GM18507 (cell line): Measurements from ENCODE around the gene RTL10.

Experiments used
- DNase-seq: peaks from one replicate; pipeline ENCODE4 v3.0.0; 2011; ENCODE audit warnings: low read depth; ENCODE audit not compliant: insufficient read length; ENCODE audit errors: extremely low spot score
- FAIRE-seq: peaks from 2 replicates; lab custom pipeline; 2011; peaks lifted over from hg19 to GRCh38; lab: Jason Lieb, UNC

Gene RTL10, protein sequence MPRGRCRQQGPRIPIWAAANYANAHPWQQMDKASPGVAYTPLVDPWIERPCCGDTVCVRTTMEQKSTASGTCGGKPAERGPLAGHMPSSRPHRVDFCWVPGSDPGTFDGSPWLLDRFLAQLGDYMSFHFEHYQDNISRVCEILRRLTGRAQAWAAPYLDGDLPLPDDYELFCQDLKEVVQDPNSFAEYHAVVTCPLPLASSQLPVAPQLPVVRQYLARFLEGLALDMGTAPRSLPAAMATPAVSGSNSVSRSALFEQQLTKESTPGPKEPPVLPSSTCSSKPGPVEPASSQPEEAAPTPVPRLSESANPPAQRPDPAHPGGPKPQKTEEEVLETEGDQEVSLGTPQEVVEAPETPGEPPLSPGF

DNA sequence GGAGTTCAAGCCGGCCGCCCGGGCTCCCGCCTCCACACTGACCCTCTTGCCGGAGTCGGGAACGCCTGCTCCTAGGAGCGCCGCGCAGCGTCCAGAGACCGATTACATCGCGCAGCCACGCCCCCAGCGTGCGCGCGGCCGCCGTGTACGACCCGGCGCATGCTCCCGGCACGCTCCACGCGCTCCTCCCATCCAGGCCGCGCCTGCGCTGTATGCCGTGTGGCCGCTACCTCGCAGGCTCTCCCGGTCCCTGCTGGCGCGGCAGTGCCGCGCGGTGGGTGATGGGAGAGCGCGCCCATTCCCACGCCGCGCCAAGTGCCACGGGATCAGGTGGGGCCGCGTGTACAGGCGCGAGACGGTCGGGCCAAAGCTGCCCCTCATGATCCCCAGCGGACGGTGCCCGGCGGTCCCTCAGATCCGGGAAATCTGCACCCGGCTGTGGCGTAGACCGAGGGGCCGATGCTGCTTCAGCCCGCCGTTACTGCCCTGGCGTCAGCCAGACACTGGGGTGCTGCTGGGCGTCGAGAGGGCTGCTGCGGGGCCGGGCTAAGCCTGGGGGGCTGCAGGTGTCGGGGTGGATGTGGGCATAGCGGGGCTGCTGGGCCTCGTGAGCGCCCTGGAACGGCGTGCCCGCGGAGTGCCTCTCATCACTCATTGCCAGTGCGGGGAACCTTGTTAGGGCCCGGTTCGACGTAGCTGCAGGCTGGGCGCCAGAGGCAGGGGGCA is at the start of gene RTL10, which contains the start of gene GNB1L:
RTL10 (minus strand) TSS at position 97 of the 726 bp plus-strand sequence. CDS start 2,613 bp downstream, outside the sequence.
GNB1L (minus strand) TSS at position 97 of the 726 bp plus-strand sequence. CDS start 33,519 bp downstream, outside the sequence.
- DNase-seq (peak; percentile 97), FAIRE-seq (peak; percentile 96)

DNA sequence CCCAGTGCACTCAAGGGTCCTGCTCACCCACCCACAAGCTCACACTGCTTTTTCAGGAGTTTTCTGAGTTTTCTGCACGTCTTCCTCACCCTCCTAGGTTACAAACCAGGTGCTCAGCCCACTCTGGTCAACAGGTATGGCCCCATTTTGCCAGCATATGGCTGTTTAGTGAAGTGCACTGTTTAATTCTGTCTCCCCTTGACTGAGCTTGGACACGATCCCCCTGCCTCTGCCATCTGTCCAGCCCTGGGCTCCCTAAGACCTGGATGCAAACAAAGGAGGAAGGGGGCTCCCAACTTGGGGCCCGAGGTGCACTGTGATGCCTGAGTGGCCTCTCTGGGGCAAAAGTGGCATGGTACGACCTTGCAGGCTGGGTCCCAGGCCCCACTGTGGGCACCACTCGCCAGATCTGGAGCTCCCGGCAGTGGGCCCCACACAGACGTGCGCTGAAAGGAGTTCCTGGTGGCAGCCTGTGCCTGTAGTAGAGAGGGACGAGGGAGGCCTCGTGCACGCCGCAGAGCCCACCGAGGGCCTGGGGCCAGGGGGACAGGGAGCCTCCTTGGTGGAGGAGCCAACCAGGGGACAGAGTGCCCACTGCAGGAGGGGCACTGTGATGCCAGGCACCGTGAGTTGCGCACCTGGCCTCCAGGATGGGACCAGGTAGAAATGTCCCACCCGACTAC is 49.6 kb upstream of the RTL10 start:
- no peak for FAIRE-seq
- DNase-seq, result no peak

DNA sequence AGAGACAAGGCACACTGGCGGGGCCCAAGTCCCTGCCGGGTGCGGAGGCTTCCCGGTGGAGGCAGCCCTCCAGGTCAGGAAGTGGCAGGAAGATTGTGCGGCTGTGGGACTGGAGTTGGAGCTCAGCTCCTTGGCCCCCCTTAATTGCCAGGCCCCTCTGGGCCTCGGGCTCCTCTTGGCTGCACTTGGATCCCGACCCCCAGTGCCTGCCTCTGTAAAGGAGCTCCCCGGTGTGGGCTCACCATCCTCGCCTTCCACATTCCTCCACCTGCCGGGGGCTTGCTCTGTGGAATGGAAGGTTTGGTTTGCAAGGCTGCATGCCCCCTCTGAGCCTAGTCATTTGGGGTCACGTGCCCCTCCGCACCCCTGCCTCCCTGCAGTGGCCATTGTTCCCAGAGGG is 48.8 kb upstream of the RTL10 start:
- DNase-seq (no peak), FAIRE-seq (no peak)

DNA sequence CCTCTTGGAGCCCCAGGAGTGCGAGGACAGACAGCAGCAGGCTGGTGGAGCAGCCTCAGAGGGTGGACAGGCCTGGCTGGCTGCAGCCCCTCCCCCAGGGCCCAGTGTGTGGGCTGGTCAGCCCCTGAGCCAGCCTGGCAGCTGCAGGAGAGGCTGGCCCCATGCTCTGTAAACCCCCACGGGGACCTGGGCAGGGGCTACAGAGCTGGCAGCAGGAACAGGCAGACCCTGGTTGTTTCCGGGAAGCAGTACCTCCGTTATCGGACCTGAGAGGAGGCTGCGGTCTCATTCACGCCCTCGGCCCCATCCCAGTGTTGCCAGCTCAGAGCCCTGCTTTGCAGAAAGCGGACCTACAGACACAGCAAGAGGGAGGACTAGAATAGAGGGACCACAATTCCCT is 48.4 kb upstream of the RTL10 start:
- DNase-seq (no peak), FAIRE-seq (no peak)

DNA sequence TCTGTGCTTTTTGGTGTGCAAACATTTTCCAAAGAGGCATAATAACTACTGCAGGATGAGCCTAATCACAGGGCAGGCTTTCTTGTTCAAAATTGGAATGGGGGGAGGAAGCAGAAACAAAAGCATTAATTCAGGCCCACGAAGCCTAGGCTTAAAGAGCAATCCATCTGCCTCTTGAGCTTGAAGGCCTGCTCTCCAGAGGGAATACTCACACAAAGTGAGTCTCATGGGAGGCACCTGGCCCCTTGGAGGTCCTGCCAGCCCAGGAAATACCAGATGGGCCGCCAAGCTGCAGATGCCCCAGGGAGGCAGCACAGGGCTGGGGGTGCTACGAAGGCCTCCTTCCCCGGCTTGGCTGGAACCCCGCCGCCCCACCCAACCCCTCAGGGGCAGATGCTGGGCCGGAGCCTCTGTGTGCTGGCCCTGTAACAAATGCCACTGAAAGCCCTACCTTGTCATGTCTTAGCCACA is 47.6 kb upstream of the RTL10 start:
- FAIRE-seq, result no peak
- DNase-seq, result no peak

DNA sequence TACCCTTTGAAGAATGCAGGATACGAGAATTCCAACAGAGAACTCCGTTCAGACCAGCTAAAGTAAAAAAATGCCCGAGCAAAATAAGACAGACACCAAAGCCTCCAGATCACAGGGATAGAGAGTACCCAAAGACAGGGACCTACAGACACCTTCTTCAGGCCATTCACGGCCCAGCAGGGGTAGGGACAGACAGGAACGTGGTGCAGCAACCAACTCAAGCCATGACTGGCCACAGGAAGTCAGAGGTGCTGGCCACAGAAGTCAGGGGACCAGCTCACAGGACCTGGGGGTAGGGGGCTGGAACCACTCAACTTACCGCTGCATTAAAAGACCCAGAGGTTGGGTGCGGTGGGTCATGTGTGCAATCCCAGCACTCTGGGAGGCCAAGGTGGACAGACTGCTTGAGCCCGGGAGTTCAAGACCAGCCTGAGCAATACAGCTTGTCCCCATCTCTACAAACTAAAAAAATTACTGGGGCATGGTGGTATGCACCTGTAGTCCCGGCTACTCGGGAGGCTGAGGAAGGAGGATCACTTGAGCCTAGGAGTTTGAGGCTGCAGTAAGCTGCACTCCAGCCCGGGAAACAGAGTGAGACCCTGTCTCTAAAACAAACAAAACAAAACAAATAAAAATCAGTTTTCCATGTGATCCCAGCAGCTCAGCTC is 47.0 kb upstream of the RTL10 start:
- DNase-seq, result no peak
- FAIRE-seq, result no peak

DNA sequence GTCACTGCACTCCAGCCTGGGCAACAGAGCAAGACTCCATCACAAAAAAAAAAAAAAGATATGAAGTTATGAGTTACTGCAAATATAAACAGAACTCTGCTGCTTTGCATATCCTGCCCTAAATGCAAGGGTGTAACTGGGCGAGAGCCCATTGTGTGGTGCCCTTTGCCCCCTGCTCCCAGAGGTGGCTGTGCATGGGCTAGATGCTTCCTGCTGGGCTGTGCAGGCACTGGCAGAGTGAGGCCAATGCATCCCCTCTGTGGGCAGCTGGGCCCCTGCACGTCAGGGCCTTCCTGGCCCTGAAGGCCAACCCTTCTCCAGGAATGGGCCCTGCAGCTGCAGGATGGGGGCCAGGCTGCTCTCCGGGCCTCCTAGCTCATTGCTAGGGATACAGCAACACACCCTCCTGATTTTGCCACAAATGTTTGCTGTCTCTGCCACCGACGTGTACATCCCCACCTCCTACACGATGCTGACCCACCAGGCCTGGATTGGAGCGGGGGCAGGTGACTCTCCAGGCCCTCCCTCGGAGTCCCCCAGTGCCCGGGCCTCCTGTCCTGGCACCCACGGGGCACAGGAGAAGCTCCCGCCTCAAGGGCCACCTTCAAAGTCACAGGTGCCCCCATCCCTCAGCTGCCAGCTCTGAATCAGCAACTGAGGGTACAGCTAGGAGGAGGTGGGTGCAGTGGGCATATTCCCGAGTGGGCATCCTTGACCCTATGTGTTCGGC is 46.2 kb upstream of the RTL10 start:
- no peak for DNase-seq
- FAIRE-seq, result no peak

DNA sequence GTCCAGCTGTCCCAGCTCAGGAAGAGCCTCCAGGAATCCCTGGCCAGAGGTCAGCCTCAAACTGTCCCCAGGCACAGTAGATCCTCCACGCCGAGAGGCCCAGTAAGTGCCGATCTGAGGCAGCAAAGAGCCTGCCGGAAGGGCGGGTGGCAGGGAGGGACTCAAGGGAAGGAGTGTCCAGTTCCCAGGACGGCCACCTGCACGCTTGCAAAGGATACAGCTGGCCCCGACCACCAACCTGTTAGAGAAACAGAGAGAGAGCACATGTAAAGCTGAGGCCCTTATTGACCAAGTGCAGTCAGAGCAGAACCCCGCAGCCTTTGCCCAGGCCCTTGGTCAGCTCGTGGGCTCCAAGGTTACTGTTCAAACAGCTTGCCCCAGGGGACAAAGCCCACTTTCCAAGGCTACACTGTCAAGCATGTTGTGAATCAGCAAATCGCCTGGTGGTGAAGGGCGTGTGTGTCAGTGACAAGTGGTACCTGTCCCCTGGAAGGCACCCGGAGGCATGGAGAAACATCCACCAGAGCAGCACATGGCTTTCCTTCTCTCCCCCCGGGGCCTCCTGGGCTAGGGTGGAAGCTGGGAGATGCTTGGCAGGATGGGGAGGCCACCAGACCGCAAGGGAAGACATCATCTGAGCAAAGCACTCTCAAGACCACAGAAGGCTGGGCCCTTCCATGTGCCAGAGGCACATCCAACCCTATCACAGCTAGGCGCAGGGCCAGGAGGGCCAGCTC is 44.3 kb upstream of the RTL10 start:
- DNase-seq (no peak), FAIRE-seq (no peak)

DNA sequence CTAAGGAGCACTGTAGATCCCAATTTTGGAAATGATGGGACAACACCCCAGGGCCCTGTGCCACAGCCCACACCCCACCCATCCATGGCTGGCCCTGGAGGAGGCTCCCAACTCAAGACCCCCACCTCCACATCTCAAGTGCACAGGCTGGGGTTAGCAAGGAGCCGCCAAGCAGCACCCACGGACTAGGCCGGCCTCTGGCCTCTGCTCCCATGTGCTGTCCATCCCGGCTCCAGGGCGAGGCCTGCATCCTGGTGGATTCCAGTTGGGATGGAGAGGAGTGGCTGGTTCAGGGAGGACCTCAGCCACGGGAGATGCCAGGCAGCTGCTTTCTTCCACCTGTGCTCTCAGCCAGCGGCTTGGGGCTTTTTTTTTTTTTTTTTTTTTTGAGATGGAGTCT is 43.5 kb upstream of the RTL10 start:
- FAIRE-seq (no peak), DNase-seq (no peak)

DNA sequence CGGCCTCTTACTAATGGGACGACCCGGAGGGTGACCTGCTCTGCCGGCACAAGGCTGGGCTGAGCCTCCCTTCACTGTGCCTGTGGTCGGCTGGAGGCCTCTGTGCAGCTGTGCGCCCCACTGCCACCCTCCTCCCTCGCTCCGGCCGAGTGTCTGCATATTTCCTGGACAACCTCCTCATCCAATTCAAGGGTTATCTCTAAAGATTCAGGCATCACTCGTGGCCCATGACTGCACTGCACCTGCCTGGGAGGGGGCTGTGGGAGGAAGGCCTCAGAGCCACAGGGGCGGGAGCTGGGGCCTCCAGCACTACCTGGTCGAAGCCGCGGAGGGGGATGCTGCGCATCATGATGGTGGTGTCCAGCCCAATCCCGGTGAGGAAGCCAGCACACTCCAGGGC is 43.1 kb upstream of the RTL10 start:
- no peak for FAIRE-seq
- no peak for DNase-seq

DNA sequence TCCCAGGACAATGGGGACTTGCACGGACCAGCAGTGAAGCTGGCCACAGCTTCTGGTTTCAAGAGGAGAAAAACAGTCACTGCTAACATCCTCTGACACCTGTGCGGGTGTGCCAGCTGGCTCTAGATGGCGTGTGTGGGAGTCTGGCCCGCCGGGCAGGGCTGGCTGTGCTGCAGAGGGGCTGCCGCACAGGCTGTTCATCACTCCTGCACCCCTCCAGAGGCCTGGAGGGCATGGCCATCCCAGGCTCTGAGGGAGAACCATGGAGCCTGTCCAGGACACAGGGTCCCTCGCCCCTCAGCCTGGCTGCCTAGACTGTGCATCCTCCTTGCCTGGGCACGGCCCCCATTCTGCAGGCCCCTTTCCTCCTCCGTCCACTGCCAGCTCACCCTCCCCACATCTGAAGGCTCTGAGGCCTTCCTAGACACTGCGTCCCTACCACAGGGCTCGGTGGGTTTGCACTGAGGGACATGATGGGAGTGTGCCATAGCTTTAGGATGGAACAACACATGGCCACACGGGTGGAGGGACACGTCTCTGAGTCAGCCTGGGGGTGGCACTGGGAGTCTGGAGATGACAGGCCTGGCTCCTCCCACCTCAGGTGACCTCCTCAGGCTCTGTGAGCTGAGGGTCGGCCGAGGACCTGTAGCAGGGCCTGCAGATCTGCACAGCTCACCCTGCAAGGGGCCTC is 42.1 kb upstream of the RTL10 start:
- FAIRE-seq (no peak), DNase-seq (no peak)

DNA sequence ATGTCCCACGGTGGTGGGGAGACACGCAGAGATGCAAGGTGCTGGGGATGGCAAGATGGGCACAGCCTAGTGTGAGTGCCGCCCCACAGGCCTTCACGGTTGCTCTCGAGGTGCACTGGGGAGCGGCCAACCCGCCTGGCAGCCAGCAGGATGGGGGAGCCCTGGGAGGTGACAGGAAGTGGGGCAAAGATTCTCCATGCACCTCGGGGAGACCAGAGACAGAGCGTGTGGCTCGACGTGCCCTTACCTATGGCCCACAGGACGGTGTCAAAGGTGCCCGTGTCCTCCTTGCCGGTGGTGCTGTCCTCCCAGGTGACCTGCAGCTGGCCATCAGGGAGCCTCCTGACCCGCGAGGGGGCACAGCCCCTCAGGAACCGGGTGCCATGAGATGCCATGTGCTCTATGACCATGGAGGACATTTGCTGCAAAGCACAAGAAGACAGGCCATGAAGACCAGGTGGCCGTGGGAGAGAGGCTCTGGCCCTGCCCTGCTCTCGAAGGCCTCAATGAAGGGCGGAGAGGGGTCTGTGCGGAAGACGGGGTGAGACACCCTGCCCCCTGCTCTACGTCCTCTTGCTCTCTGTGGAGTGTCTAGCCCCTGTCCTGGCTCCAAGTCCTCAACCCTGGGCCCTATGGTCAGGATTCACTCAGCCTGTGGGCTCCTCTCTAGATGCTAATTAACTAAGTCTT is 40.6 kb upstream of the RTL10 start:
- FAIRE-seq (no peak), DNase-seq (no peak)

DNA sequence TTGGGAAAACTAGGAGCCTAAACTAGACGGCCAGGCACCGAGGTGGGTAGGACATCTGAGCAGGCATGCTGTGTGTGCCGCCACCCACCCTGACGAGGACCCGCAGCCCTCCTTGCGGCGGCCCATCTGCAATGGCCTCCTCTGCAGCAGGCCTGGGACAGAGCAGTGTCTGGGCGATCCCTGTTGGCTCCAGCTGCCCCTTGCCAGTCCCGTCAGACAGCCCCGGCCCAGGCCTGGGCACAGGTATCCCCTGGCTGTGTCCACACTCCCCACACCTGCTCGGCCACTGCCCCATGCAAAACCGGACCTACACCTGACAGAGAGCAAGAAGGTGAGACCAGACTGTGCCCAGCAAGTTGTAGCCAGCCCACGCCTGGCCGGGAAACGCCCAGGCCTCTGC is 38.7 kb upstream of the RTL10 start:
- FAIRE-seq (no peak), DNase-seq (no peak)

DNA sequence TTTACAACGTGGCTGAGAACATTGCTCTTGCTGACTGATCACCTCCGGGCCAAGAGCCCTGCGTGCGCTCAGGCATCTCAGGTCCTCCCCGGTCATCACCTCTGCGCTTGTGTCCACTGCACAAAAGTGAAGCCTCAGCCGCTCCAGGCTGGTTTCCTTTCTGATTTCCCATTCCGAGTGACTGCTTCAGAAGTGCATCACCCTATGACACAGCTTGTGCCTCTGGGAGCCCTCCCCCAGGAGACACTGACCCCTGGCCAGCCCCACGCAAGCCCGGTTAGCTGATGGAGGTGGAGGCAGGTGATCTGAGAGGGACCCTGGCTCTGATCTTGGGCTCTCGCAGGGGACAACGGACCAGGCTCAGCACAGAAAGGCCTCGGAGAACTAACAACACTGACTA is 38.3 kb upstream of the RTL10 start:
- no peak for FAIRE-seq
- no peak for DNase-seq

DNA sequence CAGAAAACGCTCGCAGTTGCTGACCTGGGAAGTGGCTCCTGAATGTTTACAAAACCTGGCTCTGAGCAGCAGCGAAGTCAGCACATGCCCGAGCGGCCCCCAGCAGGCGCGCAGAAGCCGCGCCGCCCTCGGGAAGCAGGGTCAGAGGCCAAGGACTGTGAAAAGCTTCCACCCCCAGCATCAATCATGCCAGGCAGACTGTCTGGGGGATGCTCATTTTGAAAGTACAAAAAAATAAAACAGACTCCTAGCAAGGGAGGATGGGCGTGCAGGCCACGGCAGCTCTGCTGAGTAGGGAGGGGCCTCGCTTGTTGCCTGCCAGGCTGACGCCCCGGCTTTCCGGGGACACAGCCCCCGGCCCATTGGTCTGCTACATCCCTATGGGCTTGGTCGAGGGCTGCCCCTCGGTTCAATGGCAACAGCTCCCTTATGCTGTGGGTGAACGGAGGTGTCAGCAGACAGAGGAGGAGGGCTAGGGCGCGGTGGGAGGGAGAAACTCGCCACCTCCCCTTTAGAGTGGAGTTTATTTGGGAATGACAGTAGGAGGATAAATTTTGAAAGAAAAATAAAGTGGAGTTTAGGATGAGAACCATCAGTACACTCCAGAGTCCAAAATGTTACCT is 37.7 kb upstream of the RTL10 start:
- DNase-seq (no peak), FAIRE-seq (no peak)

DNA sequence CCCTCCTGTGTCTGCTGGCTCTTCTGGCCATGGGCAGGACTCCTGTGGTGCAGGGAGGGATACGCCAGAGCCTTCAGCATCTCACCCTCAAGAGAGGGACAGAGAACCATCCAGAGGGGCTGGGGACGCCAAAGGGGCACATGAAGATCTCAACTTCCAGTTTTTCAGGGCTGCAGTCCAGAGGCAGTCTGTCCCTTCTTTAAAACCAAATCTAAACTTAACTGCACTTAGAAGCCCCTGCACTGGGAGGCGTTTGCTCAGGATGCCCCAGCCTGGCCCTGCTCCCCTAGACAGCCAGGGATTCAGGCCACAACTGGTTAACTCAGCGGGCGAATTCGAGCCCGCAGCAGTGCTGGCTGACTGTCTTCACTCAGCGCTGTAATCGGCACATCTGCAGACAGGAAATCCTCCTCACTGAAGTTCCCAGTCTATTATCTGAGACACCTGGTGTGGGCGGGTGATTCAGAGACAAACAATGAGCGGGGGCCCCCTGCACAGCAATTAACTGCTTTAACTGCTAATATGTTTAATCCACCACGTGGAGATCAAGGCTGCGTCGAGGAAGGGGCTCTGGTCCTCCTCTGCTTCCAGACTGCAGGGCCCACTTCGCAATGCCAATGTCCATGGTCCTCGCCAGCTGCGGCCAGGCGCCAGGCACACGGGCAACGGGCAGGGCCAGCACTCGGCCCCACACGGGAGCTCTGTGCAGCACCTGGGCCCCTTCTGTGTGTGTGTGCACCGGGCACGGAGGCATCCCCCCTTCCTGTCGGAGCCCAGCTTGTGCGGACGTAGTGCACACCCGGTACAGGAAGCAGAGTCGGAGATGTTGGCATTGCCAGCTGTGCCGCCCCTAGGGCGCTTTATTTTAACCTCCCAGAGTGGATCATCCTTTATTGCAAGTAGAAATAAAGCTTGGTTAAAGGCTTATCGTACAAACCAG is 36.9 kb upstream of the RTL10 start:
- FAIRE-seq, result peak; percentile 73
- peak; percentile 63 for DNase-seq
